Measurements from ENCODE around the gene LAMC1. TPM values are rescaled to one million over a fixed set of nuclear protein-coding genes. Genes with fewer than 3 reads are reported as not detected.

Gene LAMC1
- 51.9 TPM for polyA plus RNA-seq (2013, experiment 1 of 2)
- polyA plus RNA-seq (2013, experiment 2 of 2), result 48.3 TPM

DNA sequence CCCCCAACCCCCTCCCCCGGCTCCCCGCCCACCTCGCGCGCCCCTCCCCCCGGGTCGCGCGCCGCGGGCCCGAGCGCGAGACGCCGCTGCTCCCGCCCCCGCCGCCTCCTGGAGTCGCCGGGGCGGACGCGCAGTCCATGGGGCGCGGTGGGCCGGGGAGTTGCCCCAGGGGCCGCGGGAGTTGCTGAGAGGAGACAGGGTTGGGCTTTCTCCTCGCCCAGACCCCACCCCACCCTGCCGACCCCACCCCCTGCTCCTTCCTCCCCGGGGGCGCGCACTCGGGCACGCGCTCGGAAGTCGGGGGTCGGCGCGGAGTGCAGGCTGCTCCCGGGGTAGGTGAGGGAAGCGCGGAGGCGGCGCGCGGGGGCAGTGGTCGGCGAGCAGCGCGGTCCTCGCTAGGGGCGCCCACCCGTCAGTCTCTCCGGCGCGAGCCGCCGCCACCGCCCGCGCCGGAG, at the start of gene LAMC1:
LAMC1 (plus strand) TSS at position 275 of the 455 bp plus-strand sequence. CDS start 297 bp downstream, outside the sequence.
- Histone ChIP-seq H3K4me3 (ENCODE audit: low read length in 2 of 2) (peak within 1 kb of the TSS; percentile 91 to 96), H2AFZ (ENCODE audit: low read length) (peak within 1 kb of the TSS; percentile 94), H3K9ac (ENCODE audit: low read depth, low read length, poor library complexity) (peak within 1 kb of the TSS; percentile 97), H3K23ac (ENCODE audit: low read depth, low read length, poor library complexity) (peak within 1 kb of the TSS; percentile 96), H2BK15ac (ENCODE audit: low read length) (peak within 1 kb of the TSS; percentile 92), H2AK5ac (ENCODE audit: low read depth, low read length) (peak within 1 kb of the TSS; percentile 63), H3K4me2 (ENCODE audit: insufficient read depth, low read length, poor library complexity, severe bottlenecking) (peak within 1 kb of the TSS; percentile 95), H3K14ac (ENCODE audit: low read length) (no peak within 1 kb of the TSS), H3K18ac (ENCODE audit: low read length) (peak within 1 kb of the TSS; percentile 99), H4K8ac (ENCODE audit: low read depth, low read length) (no peak within 1 kb of the TSS), H3K4me1 (ENCODE audit: control insufficient read depth in 2 of 2, insufficient read depth in 1 of 2, low read depth in 1 of 2, low read length in 2 of 2) (peaks cover 9 to 23% of the 10 kb centered on the region in 2 donors), H2BK5ac (ENCODE audit: low read length) (peak within 1 kb of the TSS; percentile 96), H3K27me3 (ENCODE audit: control insufficient read depth in 3 of 3, insufficient read depth in 3 of 3, low read depth in 1 of 3, low read length in 3 of 3) (no peaks in the 10 kb centered on the region), H3K79me1 (ENCODE audit: low read depth, low read length) (no peaks in the 10 kb centered on the region), H3K36me3 (replicated peaks in 1 of 2; ENCODE audit: control insufficient read depth in 2 of 2, insufficient read depth in 2 of 2, low read length in 2 of 2) (peaks cover 0 to 9% of the 10 kb centered on the region in 2 donors), H3K4ac (ENCODE audit: low read length) (no peak within 1 kb of the TSS), H4K91ac (ENCODE audit: low read depth, low read length, poor library complexity) (no peak within 1 kb of the TSS), H2BK12ac (ENCODE audit: low read length) (peak within 1 kb of the TSS; percentile 59), H3K27ac (replicated peaks; ENCODE audit: low read length) (peak within 1 kb of the TSS; percentile 97), H2BK120ac (ENCODE audit: low read depth, low read length) (peak within 1 kb of the TSS; percentile 72), H3K9me3 (replicated peaks in 1 of 2; ENCODE audit: control insufficient read depth in 2 of 2, insufficient read depth in 1 of 2, low read depth in 1 of 2, low read length in 2 of 2) (no peaks in the 10 kb centered on the region)
- no CpG with 5 or more reads among the region's 65 CpGs for WGBS, 2 donors (ENCODE audit: extremely low coverage in 2 of 2, insufficient read length in 2 of 2, insufficient replicate concordance in 1 of 2)
- DNase-seq (ENCODE audit: low spot score), result peak; percentile 91

DNA sequence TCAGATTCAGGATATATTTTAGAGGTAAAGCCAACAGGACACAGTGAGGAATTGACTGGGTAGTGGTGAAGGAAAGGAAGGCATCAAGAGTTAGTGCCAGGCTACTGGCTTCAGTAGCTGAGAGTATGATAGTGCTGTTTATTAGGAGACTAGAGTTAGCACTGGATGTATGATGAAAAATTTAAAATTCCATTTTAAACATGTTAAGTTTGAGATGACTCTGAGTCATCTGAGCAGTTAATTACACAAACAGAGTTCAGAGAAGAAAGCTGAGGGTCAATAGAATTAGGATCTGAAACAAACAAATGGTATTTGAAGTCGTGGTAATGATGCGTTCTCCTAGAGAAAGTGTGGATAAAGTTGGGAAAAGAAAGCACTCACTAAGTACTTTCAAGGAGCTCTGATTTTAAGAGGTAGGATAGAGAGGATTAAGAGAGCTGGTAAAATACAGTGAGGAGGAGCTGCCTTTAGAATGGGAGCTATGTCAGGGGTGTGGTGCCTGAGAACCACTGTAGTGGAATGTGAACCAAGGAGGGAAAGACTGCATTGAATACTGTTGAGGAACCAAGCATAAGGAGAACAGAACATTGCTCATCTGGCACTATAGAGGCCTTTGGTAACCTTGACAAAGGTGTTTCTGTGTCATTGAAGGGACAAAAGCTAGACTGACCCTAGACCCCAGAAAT, 48.6 kb upstream of the LAMC1 start:
- peaks cover 0 to 15% of the 10 kb centered on the region in 2 donors for H3K4me1 ChIP-seq (ENCODE audit: control insufficient read depth in 2 of 2, insufficient read depth in 1 of 2, low read depth in 1 of 2, low read length in 2 of 2)
- H3K14ac ChIP-seq (ENCODE audit: low read length), result no peak overlapping the region
- H2BK5ac ChIP-seq (ENCODE audit: low read length), result no peak overlapping the region
- H3K27ac ChIP-seq (replicated peaks; ENCODE audit: low read length), result peak overlapping the region; percentile 34
- no peak overlapping the region for H3K4me3 ChIP-seq (ENCODE audit: low read length in 2 of 2)
- DNase-seq (ENCODE audit: low spot score), result no peak
- no peak overlapping the region for H3K18ac ChIP-seq (ENCODE audit: low read length)
- H2BK120ac ChIP-seq (ENCODE audit: low read depth, low read length), result no peak overlapping the region
- no CpG with 5 or more reads among the region's 2 CpGs for WGBS, 2 donors (ENCODE audit: extremely low coverage in 2 of 2, insufficient read length in 2 of 2, insufficient replicate concordance in 1 of 2)
- no peak overlapping the region for H4K91ac ChIP-seq (ENCODE audit: low read depth, low read length, poor library complexity)
- no peak overlapping the region for H2BK12ac ChIP-seq (ENCODE audit: low read length)
- no peak overlapping the region for H2BK15ac ChIP-seq (ENCODE audit: low read length)
- H3K23ac ChIP-seq (ENCODE audit: low read depth, low read length, poor library complexity), result no peak overlapping the region
- no peaks in the 10 kb centered on the region for H3K9me3 ChIP-seq (replicated peaks in 1 of 2; ENCODE audit: control insufficient read depth in 2 of 2, insufficient read depth in 1 of 2, low read depth in 1 of 2, low read length in 2 of 2)
- H2AK5ac ChIP-seq (ENCODE audit: low read depth, low read length), result no peak overlapping the region
- no peak overlapping the region for H4K8ac ChIP-seq (ENCODE audit: low read depth, low read length)
- H3K79me1 ChIP-seq (ENCODE audit: low read depth, low read length), result no peaks in the 10 kb centered on the region
- no peaks in the 10 kb centered on the region for H3K36me3 ChIP-seq (replicated peaks in 1 of 2; ENCODE audit: control insufficient read depth in 2 of 2, insufficient read depth in 2 of 2, low read length in 2 of 2)
- no peak overlapping the region for H3K4me2 ChIP-seq (ENCODE audit: insufficient read depth, low read length, poor library complexity, severe bottlenecking)
- no peak overlapping the region for H3K9ac ChIP-seq (ENCODE audit: low read depth, low read length, poor library complexity)
- H3K4ac ChIP-seq (ENCODE audit: low read length), result no peak overlapping the region
- no peak overlapping the region for H2AFZ ChIP-seq (ENCODE audit: low read length)
- H3K27me3 ChIP-seq (ENCODE audit: control insufficient read depth in 3 of 3, insufficient read depth in 3 of 3, low read depth in 1 of 3, low read length in 3 of 3), result no peaks in the 10 kb centered on the region

DNA sequence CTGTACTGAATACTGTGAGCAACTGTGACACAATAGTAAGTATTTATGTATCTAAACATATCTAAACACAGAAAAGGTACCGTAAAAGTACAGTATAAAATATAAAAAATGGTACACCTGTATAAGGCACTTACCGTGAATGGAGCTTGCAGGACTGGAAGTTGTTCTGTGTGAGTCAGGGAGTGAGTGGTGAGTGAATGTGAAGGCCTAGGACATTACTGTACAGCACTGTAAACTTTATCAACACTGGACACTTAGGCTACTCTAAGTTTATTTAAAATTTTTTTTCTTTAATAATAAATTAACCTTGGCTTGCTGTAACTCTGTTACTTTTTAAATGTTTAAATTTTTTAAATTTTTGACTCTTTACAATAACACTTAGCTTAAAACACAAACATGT, 45.7 kb upstream of the LAMC1 start:
- Histone ChIP-seq H2BK5ac (ENCODE audit: low read length) (no peak overlapping the region), H3K9ac (ENCODE audit: low read depth, low read length, poor library complexity) (no peak overlapping the region), H2AFZ (ENCODE audit: low read length) (no peak overlapping the region), H2BK120ac (ENCODE audit: low read depth, low read length) (no peak overlapping the region), H3K36me3 (replicated peaks in 1 of 2; ENCODE audit: control insufficient read depth in 2 of 2, insufficient read depth in 2 of 2, low read length in 2 of 2) (no peaks in the 10 kb centered on the region), H2BK15ac (ENCODE audit: low read length) (no peak overlapping the region), H2AK5ac (ENCODE audit: low read depth, low read length) (no peak overlapping the region), H3K18ac (ENCODE audit: low read length) (no peak overlapping the region), H3K4me2 (ENCODE audit: insufficient read depth, low read length, poor library complexity, severe bottlenecking) (no peak overlapping the region), H3K23ac (ENCODE audit: low read depth, low read length, poor library complexity) (no peak overlapping the region), H2BK12ac (ENCODE audit: low read length) (no peak overlapping the region), H4K8ac (ENCODE audit: low read depth, low read length) (no peak overlapping the region), H3K79me1 (ENCODE audit: low read depth, low read length) (no peaks in the 10 kb centered on the region), H3K4ac (ENCODE audit: low read length) (no peak overlapping the region), H3K27me3 (ENCODE audit: control insufficient read depth in 3 of 3, insufficient read depth in 3 of 3, low read depth in 1 of 3, low read length in 3 of 3) (no peaks in the 10 kb centered on the region), H3K27ac (replicated peaks; ENCODE audit: low read length) (no peak overlapping the region), H4K91ac (ENCODE audit: low read depth, low read length, poor library complexity) (no peak overlapping the region), H3K4me1 (ENCODE audit: control insufficient read depth in 2 of 2, insufficient read depth in 1 of 2, low read depth in 1 of 2, low read length in 2 of 2) (peaks cover 0 to 10% of the 10 kb centered on the region in 2 donors), H3K9me3 (replicated peaks in 1 of 2; ENCODE audit: control insufficient read depth in 2 of 2, insufficient read depth in 1 of 2, low read depth in 1 of 2, low read length in 2 of 2) (no peaks in the 10 kb centered on the region), H3K4me3 (ENCODE audit: low read length in 2 of 2) (no peak overlapping the region), H3K14ac (ENCODE audit: low read length) (no peak overlapping the region)
- WGBS, 2 donors (ENCODE audit: extremely low coverage in 2 of 2, insufficient read length in 2 of 2, insufficient replicate concordance in 1 of 2), result no CpG with 5 or more reads among the region's 2 CpGs
- no peak for DNase-seq (ENCODE audit: low spot score)

DNA sequence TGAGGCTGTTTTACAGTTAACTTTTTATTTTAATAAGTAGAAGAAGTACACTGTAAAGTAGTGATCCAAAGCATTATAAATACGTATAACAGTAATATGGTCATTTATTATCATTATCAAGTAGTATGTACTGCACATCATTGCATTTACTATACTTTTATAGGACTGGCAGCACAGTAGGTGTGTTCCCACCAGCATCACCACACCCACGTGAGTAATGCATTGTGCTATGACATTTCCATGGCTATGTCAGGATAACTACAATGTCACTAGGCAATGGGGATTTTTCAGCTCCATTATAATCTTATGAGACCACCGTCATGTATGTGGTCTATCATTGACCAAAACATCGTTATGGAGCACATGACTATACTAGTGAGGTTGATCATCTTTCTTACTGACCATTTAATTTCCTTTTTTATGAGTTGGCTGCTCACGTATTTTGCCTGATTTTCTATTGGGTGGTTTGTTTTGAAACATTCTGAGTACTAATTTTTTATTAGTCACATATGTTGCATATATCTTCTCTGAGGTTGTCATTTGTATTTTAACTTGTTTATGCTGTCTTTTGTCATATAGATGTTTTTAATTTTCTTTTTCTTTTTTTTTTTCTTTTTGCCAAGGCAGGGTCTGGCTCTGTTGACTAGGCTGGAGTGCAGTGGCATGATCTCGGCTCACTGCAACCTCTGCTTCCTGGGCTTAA, 44.9 kb upstream of the LAMC1 start:
- H2BK15ac ChIP-seq (ENCODE audit: low read length), result no peak overlapping the region
- H3K36me3 ChIP-seq (replicated peaks in 1 of 2; ENCODE audit: control insufficient read depth in 2 of 2, insufficient read depth in 2 of 2, low read length in 2 of 2), result no peaks in the 10 kb centered on the region
- no peak overlapping the region for H3K9ac ChIP-seq (ENCODE audit: low read depth, low read length, poor library complexity)
- no peak overlapping the region for H4K91ac ChIP-seq (ENCODE audit: low read depth, low read length, poor library complexity)
- H4K8ac ChIP-seq (ENCODE audit: low read depth, low read length), result no peak overlapping the region
- no peak overlapping the region for H3K23ac ChIP-seq (ENCODE audit: low read depth, low read length, poor library complexity)
- no peak overlapping the region for H2AK5ac ChIP-seq (ENCODE audit: low read depth, low read length)
- no peaks in the 10 kb centered on the region for H3K79me1 ChIP-seq (ENCODE audit: low read depth, low read length)
- no peaks in the 10 kb centered on the region for H3K27me3 ChIP-seq (ENCODE audit: control insufficient read depth in 3 of 3, insufficient read depth in 3 of 3, low read depth in 1 of 3, low read length in 3 of 3)
- no peak overlapping the region for H2BK5ac ChIP-seq (ENCODE audit: low read length)
- H3K18ac ChIP-seq (ENCODE audit: low read length), result no peak overlapping the region
- H3K14ac ChIP-seq (ENCODE audit: low read length), result no peak overlapping the region
- H2BK120ac ChIP-seq (ENCODE audit: low read depth, low read length), result no peak overlapping the region
- WGBS, 2 donors (ENCODE audit: extremely low coverage in 2 of 2, insufficient read length in 2 of 2, insufficient replicate concordance in 1 of 2), result no CpG with 5 or more reads among the region's 6 CpGs
- no peak overlapping the region for H3K27ac ChIP-seq (replicated peaks; ENCODE audit: low read length)
- no peak overlapping the region for H2BK12ac ChIP-seq (ENCODE audit: low read length)
- no peaks in the 10 kb centered on the region for H3K9me3 ChIP-seq (replicated peaks in 1 of 2; ENCODE audit: control insufficient read depth in 2 of 2, insufficient read depth in 1 of 2, low read depth in 1 of 2, low read length in 2 of 2)
- H2AFZ ChIP-seq (ENCODE audit: low read length), result no peak overlapping the region
- H3K4ac ChIP-seq (ENCODE audit: low read length), result no peak overlapping the region
- no peak for DNase-seq (ENCODE audit: low spot score)
- H3K4me1 ChIP-seq (ENCODE audit: control insufficient read depth in 2 of 2, insufficient read depth in 1 of 2, low read depth in 1 of 2, low read length in 2 of 2), result peaks cover 0 to 9% of the 10 kb centered on the region in 2 donors
- H3K4me2 ChIP-seq (ENCODE audit: insufficient read depth, low read length, poor library complexity, severe bottlenecking), result no peak overlapping the region
- H3K4me3 ChIP-seq (ENCODE audit: low read length in 2 of 2), result no peak overlapping the region

All from neuronal stem cell (in vitro differentiated cells).